ENCODE data around the gene USE1. TPM values are rescaled to one million over a fixed set of nuclear protein-coding genes. Genes with fewer than 3 reads are reported as not detected.

USE1 gene
- total and polyA plus RNA-seq, 7 experiments from 2014 or later = 24.7 to 68.3 (median 46.2) TPM

- Mint-ChIP-seq H3K36me3 (no peaks in the 10 kb centered on the region), H3K27me3 (peaks cover 0 to 16% (median 0%) of the 10 kb centered on the region in 5 donors), H3K9me3 (peaks cover 0 to 2% (median 0%) of the 10 kb centered on the region in 11 donors), H3K4me3 (peak within 1 kb of the TSS; percentile 71 to 95 (median 86)), H3K4me1 (peaks cover 0 to 13% (median 5%) of the 10 kb centered on the region in 7 donors), H3K27ac (peak within 1 kb of the TSS in 7 of 9 donors; percentile 31 to 86 (median 74))
- ChIA-PET CTCF (no interaction called here), POLR2A (interaction anchor here (1.0 kb wide), 1 partner anchor 30 kb away, joined by 3 read pairs; the partner anchor contains the start of gene USE1)
- intact Hi-C loops (cut with micrococcal nuclease) = loop anchor here in 1 of 2 donors (1.0 kb wide), 1 partner anchor 10 kb away; no protein-coding TSS in a partner anchor
- ATAC-seq (peak; percentile 28), DNase-seq (peak in 3 of 9 donors; percentile 18 to 38 (median 26))
- Histone ChIP-seq H3K36me3 (ENCODE audit: control insufficient read depth in 2 of 3, insufficient read depth in 3 of 3, low read length in 3 of 3) (no peaks in the 10 kb centered on the region), H3K4me3 (ENCODE audit: low read length) (peak within 1 kb of the TSS; percentile 55), H3K4me1 (ENCODE audit: control insufficient read depth in 2 of 2, insufficient read depth in 2 of 2, low read length in 2 of 2) (peaks cover 0 to 11% of the 10 kb centered on the region in 2 donors), H3K9me3 (ENCODE audit: control insufficient read depth in 2 of 3, low read length in 3 of 3) (no peaks in the 10 kb centered on the region), H3K27ac (ENCODE audit: low read depth, low read length) (peak within 1 kb of the TSS; percentile 60), H3K27me3 (ENCODE audit: control insufficient read depth in 2 of 2, insufficient read depth in 2 of 2, low read length in 2 of 2) (no peaks in the 10 kb centered on the region)
Measured at GRCh38 chr19:17245535-17245984, 30.4 kb downstream of the USE1 start, which contains the start of gene NR2F6. TSS of gene NR2F6 (minus strand) at chr19:17245919. CDS start at chr19:17245220, 699 bp downstream.

GRCh38 chr19:17246681-17247425 lies 31.7 kb downstream of the USE1 start:
- ChIA-PET CTCF (no interaction called here), POLR2A (interaction anchor here (2.2 kb wide), 1 partner anchor 13 kb away, joined by 7 read pairs; no protein-coding TSS in a partner anchor)
- H3K36me3 Mint-ChIP-seq = no peaks in the 10 kb centered on the region
- Histone ChIP-seq H3K27ac (ENCODE audit: low read depth, low read length) (peak overlapping the region; percentile 60), H3K36me3 (ENCODE audit: control insufficient read depth in 2 of 3, insufficient read depth in 3 of 3, low read length in 3 of 3) (no peaks in the 10 kb centered on the region), H3K4me1 (ENCODE audit: control insufficient read depth in 2 of 2, insufficient read depth in 2 of 2, low read length in 2 of 2) (peaks cover 0 to 11% of the 10 kb centered on the region in 2 donors), H3K4me3 (ENCODE audit: low read length) (peak overlapping the region; percentile 55), H3K9me3 (ENCODE audit: control insufficient read depth in 2 of 3, low read length in 3 of 3) (no peaks in the 10 kb centered on the region), H3K27me3 (ENCODE audit: control insufficient read depth in 2 of 2, insufficient read depth in 2 of 2, low read length in 2 of 2) (no peaks in the 10 kb centered on the region)
- peaks cover 0 to 9% (median 5%) of the 10 kb centered on the region in 7 donors for H3K4me1 Mint-ChIP-seq
- intact Hi-C loops (cut with micrococcal nuclease) = loop anchor here (1.0 to 2.0 kb wide), 5 partner anchors 12 to 32 kb away; partner anchors contain the start of genes BABAM1 (in 1 of the 2), OCEL1 (in 1 of the 2) and USE1 (in 1 of the 2)
- H3K4me3 Mint-ChIP-seq = peak overlapping the region; percentile 52 to 92 (median 78)
- H3K27ac Mint-ChIP-seq = peak overlapping the region in 5 of 9 donors; percentile 42 to 74 (median 65)
- H3K27me3 Mint-ChIP-seq = peaks cover 0 to 16% (median 0%) of the 10 kb centered on the region in 5 donors
- peak in 1 of 9 donors; percentile 17 for DNase-seq
- no peak for ATAC-seq
- peaks cover 0 to 2% (median 0%) of the 10 kb centered on the region in 11 donors for H3K9me3 Mint-ChIP-seq

GRCh38 chr19:17248011-17248776 lies 33.0 kb downstream of the USE1 start:
- no peak for ATAC-seq
- Histone ChIP-seq H3K36me3 (ENCODE audit: control insufficient read depth in 2 of 3, insufficient read depth in 3 of 3, low read length in 3 of 3) (no peaks in the 10 kb centered on the region), H3K27me3 (ENCODE audit: control insufficient read depth in 2 of 2, insufficient read depth in 2 of 2, low read length in 2 of 2) (no peaks in the 10 kb centered on the region), H3K9me3 (ENCODE audit: control insufficient read depth in 2 of 3, low read length in 3 of 3) (no peaks in the 10 kb centered on the region), H3K4me3 (ENCODE audit: low read length) (no peak overlapping the region), H3K27ac (ENCODE audit: low read depth, low read length) (no peak overlapping the region), H3K4me1 (ENCODE audit: control insufficient read depth in 2 of 2, insufficient read depth in 2 of 2, low read length in 2 of 2) (peaks cover 0 to 11% of the 10 kb centered on the region in 2 donors)
- Mint-ChIP-seq H3K4me3 (peak overlapping the region in 4 of 10 donors; percentile 1 to 58 (median 10)), H3K27ac (peak overlapping the region in 2 of 9 donors; percentile 24 to 25), H3K9me3 (peaks cover 0 to 2% (median 0%) of the 10 kb centered on the region in 11 donors), H3K36me3 (no peaks in the 10 kb centered on the region), H3K4me1 (peaks cover 0 to 9% (median 5%) of the 10 kb centered on the region in 7 donors), H3K27me3 (peaks cover 0 to 16% (median 0%) of the 10 kb centered on the region in 5 donors)
- ChIA-PET CTCF (no interaction called here), POLR2A (interaction anchor here (0.9 to 2.2 kb wide), 2 partner anchors 11 to 33 kb away, joined by 3 to 7 read pairs; partner anchors contain the start of gene USE1)
- intact Hi-C loops (cut with micrococcal nuclease) = no loop called here
- DNase-seq = no peak

GRCh38 chr19:17249887-17250548 lies 34.9 kb downstream of the USE1 start:
- Histone ChIP-seq H3K27me3 (ENCODE audit: control insufficient read depth in 2 of 2, insufficient read depth in 2 of 2, low read length in 2 of 2) (no peaks in the 10 kb centered on the region), H3K4me1 (ENCODE audit: control insufficient read depth in 2 of 2, insufficient read depth in 2 of 2, low read length in 2 of 2) (peaks cover 0 to 11% of the 10 kb centered on the region in 2 donors), H3K4me3 (ENCODE audit: low read length) (no peak overlapping the region), H3K9me3 (ENCODE audit: control insufficient read depth in 2 of 3, low read length in 3 of 3) (no peaks in the 10 kb centered on the region), H3K36me3 (ENCODE audit: control insufficient read depth in 2 of 3, insufficient read depth in 3 of 3, low read length in 3 of 3) (no peaks in the 10 kb centered on the region), H3K27ac (ENCODE audit: low read depth, low read length) (no peak overlapping the region)
- Mint-ChIP-seq H3K27me3 (peaks cover 0 to 12% (median 0%) of the 10 kb centered on the region in 5 donors), H3K27ac (no peak overlapping the region), H3K9me3 (peaks cover 0 to 2% (median 0%) of the 10 kb centered on the region in 11 donors), H3K36me3 (no peaks in the 10 kb centered on the region), H3K4me1 (peaks cover 0 to 9% (median 5%) of the 10 kb centered on the region in 7 donors), H3K4me3 (no peak overlapping the region)
- ChIA-PET POLR2A (interaction anchor here (1.0 kb wide), 2 partner anchors 16 to 24 kb away, joined by 3 read pairs; partner anchors contain the start of gene OCEL1), CTCF (no interaction called here)
- intact Hi-C loops (cut with micrococcal nuclease) = no loop called here
- ATAC-seq (no peak), DNase-seq (no peak)

- Mint-ChIP-seq H3K4me1 (no peaks in the 10 kb centered on the region), H3K27ac (no peak overlapping the region), H3K27me3 (no peaks in the 10 kb centered on the region), H3K9me3 (no peaks in the 10 kb centered on the region), H3K4me3 (no peak overlapping the region), H3K36me3 (no peaks in the 10 kb centered on the region)
- Histone ChIP-seq H3K9me3 (ENCODE audit: control insufficient read depth in 2 of 3, low read length in 3 of 3) (no peaks in the 10 kb centered on the region), H3K4me1 (ENCODE audit: control insufficient read depth in 2 of 2, insufficient read depth in 2 of 2, low read length in 2 of 2) (no peaks in the 10 kb centered on the region), H3K27me3 (ENCODE audit: control insufficient read depth in 2 of 2, insufficient read depth in 2 of 2, low read length in 2 of 2) (no peaks in the 10 kb centered on the region), H3K36me3 (ENCODE audit: control insufficient read depth in 2 of 3, insufficient read depth in 3 of 3, low read length in 3 of 3) (no peaks in the 10 kb centered on the region), H3K4me3 (ENCODE audit: low read length) (no peak overlapping the region), H3K27ac (ENCODE audit: low read depth, low read length) (no peak overlapping the region)
- ATAC-seq (no peak), DNase-seq (no peak)
- ChIA-PET POLR2A (interaction anchor here (1.0 kb wide), 1 partner anchor 28 kb away, joined by 4 read pairs; the partner anchor contains the start of gene OCEL1), CTCF (interaction anchor here (0.7 kb wide), 1 partner anchor 24 kb away, joined by 3 read pairs; no protein-coding TSS in a partner anchor)
- intact Hi-C loops (cut with micrococcal nuclease) = no loop called here
Measured at GRCh38 chr19:17254636-17255035, 39.5 kb downstream of the USE1 start.

Measured in naive thymus-derived CD4-positive, alpha-beta T cell (primary cell).